ELF-1 (cell line): Measurements from ENCODE around the gene SCYL2.
"Not testable (repeated sequence)": the region's sequence is repeated elsewhere in the genome, so short reads cannot be mapped to it uniquely, and the experiment has no call there.

Experiments used
- DNase-seq: peaks from one replicate; pipeline ENCODE4 v3.0.0-alpha.2; 2016; ENCODE audit warnings: low read depth, low spot score

The SCYL2 gene

DNA sequence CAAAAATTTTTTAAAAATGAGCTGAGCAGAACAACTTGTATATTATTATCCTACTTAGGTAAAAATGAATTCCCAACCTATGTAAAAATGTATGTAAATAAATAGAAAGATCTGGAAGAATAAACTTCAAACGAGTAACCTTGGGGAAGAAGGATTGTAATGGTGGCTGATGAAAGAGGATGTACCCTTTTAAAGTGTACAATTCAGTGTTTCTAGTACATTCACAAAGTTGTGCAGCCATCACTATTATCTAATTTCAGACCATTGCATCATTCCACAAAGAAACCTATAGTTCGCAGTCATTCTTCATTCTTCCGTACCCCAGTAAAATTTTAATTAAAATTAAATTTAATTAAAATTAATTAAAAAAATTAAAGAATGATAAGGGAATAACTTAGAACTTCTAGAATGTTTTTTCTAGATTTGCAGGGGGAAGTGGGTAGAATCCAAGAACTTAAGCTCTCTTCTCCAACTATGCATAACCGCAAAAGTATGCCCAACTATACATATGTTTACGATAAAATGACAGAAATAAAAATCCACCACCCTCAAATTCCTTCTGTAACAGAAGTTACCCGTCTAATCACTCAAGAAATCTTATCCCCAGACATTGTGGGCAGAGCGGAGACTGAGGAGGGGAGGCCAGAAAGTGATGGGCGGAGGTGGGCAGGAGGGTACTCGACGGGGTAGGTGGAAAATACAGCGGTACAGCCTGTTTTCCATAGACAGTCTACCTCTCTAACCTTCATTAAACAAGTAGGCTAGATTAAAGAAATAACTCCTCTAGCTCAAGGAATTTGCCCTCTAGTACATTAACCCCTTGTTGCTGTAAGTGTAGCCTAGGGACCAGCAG is 1.0 kb upstream of the SCYL2 start:
- DNase-seq: no peak

DNA sequence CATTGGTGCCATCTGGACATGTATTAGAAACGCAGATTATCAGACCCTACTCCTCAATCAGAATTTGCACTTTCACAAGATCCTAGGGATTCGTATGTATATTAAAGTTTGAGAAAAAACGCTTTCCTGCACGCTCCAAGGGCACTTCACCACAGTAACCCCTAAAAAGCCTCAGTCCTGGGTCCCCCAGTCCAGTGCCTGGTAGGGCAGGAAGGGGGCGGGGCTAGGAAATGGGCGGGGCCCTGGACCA is 467 bp upstream of the SCYL2 start:
- DNase-seq: no peak

DNA sequence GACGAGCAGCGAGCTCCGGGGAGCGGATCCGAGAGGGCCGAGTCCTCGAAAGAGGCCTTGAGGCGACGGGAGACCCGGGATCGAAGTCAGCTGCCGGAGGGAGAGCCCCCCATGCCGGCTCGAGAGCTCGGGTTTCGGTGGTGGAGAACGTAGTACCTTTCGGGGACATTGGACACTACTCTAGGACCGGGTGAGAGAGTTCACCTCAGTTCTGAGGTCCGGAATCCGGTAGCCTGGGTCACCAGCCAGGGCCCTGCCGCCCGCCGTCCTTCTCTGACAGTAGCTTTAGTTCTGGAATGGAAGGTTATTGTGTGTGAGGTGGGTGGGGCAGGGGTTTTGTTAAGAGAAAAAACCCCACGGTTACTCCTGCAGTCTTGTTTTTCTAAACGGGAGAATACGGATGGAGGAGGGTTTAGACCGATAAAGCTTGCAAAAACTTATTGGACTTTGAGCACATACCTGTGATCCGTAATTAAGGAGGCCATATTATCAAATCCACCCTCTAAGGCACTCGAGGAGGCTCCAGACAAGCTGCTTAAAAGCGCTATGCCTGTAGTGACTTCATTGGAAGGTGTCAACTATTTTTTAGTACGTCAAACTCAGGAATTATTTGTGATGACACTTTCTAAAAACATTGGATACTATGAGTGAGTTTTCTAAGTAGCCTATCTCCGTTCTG is 765 bp downstream of the SCYL2 start:
- no peak for DNase-seq

DNA sequence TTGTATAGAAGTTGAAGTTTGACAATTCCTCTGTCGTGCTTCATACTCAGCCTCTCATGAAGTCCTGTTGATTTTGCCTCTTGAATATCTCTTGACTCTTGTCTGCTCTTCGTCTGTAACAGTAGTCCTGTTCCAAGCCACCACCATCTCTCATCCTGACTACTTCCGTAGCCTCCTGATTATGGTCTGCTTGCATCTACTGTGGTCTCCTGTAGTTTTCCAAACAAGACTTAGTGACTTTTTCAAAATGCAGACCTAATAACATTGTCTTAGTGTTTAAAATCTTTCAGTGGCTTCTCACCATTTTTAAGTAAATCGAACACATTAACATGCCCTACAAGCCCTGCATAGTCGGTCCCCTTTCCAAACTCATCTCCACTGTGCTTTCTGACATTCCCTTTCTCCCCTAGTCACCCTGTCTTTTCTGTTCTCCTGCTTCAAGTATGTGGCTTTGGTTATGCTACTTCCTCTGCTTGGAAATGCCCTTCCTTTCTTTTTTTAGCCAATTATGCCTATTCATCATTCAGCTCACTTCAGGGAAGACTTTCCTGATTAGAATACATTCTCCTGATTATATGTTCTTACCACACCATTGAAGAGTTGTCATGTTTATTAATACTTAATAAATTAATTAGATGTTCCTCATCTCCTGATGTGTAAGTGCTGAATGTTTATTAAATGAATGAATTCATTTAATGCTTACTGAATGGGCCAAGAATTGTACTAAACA is 2.0 kb downstream of the SCYL2 start:
- peak; percentile 4 for DNase-seq

DNA sequence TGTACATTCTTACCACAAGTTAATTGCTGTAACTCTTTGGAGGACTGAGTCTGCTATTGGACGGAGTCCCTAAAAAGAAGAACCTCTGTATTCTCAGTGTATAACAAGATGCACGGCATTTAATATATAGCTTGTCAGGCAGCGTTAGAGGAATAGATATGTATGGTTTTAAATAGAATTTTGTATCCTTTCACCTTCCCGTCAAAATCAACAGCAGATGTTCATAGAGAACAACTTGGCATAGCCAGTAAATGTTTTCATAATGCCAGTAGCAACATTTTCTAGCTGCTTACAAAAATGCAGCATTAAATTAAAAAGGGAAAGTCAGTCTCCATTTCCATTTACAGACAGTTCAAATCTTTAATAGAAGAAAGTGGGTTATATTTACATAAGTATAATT is 6.8 kb downstream of the SCYL2 start:
- DNase-seq: no peak

DNA sequence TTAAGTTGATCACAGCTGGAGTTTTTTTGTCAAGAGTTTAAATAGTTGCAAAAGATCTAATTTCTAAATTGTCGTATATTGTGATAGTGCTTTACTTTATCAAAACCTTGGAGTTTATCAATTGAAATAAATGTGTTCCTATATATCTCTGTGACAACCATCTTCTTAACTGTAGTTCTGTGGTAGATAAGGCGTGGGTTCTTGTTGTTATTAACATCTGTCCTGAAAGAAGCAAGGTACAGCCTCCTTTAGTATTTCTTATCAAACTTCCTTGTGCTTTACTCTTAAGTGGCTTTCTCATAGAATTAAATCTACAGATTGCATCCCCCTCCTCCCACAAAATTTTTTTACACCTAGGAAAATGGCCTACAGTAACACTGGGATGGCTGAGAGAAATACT is 7.3 kb downstream of the SCYL2 start:
- DNase-seq: no peak

DNA sequence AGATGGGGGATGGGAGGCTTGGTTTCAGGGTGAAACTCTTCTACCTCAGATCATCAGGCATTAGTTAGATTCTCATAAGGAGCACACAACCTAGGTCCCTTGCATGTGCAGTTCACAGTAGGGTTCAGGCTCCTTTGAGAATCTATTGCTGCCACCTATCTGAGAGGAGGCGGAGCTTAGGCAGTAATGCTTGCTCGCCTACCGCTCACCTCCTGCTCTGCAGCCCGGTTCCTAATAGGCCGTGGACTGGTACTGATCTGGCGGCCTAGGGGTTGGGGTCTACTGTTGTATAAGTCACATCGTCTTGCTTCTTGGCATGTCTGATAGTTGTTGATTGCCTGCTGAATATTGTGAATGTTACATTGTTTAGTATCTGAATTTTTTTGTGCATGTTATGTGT is 12.2 kb downstream of the SCYL2 start:
- peak; percentile 42 for DNase-seq

DNA sequence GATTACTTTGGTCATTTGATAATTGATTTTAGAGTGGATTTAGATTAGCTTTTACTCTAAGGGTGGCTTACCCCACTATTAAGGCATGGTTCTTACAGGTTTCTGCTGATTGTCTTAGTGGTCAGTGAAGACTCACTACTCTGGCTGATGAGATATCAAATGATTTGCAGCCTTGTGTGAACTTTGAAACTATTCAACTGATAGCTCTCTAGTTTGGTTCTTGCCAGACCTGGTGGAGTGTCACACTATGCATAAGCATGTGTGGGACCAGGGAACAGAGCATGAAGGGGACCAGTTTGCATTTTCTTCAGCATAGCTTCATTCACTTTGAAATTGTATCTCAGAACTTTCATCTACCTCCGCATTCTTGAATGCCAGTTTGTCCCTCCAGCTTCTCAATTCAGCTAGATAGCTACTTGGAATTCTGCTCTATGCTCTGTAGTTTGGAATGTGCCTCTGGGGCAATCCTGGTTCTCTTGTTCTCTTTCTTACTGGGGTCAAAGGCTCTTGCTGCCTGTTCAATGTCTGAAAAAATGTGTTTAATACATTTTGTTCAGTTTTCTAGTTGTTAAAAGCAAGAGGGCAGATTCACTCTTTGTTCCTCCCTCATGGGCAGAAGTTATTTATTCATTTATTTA is 12.7 kb downstream of the SCYL2 start:
- peak; percentile 71 for DNase-seq

DNA sequence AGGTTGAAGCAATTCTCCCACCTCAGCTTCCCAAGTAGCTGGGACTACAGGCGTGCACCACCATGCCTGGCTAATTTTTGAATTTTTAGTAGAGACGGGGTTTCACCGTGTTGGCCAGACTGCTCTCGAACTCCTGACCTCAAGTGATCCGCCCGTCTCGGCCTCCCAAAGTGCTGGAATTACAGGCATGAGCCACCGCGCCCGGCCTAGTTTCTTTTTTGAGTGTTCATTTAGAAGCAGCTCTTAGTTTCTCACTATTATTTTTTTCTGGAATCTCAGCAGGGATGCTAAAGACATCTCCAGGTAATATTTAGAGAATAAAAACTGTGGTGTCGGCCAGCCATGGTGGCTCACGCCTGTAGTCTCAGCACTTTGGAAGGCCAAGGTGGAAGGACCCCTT is 17.6 kb downstream of the SCYL2 start:
- DNase-seq: not testable (repeated sequence)

DNA sequence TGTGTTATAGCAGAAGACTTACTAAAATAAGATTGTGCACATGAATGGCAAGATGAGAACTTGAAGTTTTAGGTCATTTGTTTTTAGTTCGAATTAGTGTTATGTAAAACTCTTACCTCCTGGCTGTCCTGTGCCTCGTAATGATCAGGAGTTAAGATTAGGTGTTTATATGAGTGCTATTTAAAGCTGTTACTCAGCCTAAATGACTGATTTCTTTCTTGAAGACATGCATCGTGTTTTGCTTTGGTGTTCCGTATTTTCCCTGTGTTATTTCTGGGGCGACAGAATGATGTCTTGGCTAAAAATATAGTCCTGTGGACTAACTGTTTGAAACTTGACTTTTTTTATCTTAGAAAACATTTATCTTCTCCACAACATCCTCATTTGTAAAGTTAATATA is 22.1 kb downstream of the SCYL2 start:
- no peak for DNase-seq

DNA sequence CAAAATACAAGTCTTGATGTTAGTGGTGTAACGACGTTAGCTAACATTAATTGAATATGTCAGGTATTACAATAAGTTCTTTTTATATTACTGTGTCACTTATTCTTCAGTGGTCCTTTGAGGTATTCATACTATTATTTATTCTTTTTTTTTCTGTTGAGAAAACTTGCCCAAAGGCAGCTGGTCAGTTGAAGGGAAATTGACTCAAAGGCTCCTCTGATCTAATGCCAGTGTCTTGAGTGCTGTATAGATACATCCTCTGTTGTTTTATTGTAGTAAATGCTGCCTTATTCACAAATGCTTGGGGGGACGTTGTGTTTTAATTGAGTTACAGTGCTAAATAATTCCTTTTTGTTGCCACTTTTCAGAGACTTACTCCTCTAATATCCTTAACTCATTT is 23.0 kb downstream of the SCYL2 start:
- no peak for DNase-seq

DNA sequence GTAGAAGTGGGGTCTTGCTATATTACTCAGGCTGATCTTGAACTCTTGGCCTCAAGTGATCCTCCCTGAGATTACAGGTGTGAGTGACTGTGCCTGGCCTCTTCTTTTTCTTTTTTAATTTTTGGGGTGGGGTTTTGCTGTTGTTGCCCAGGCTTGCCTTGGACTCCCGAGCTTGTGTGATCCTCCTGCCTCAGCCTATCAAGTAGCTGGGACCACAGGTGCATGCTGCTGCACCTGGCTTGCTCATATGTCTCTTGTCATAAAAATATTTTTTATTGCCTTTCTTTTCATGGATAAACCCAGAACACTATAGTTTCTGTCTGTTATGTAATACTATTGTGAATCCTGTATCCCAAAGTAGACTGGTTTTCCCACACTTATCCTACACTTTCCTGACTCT is 26.0 kb downstream of the SCYL2 start:
- no peak for DNase-seq

DNA sequence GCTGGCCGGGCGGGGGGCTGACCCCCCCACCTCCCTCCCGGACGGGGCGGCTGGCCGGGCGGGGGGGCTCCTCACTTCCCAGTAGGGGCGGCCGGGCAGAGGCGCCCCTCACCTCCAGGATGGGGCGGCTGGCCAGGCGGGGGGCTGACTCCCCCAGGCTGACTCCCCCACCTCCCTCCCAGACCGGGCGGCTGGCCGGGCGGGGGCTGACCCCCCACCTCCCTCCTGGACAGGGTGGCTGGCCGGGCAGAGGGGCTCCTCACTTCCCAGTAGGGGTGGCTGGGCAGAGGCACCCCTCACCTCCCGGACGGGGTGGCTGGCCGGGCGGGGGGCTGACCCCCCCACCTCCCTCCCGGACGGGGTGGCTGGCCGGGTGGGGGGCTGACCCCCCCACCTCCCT is 27.4 kb downstream of the SCYL2 start:
- DNase-seq: not testable (repeated sequence)

DNA sequence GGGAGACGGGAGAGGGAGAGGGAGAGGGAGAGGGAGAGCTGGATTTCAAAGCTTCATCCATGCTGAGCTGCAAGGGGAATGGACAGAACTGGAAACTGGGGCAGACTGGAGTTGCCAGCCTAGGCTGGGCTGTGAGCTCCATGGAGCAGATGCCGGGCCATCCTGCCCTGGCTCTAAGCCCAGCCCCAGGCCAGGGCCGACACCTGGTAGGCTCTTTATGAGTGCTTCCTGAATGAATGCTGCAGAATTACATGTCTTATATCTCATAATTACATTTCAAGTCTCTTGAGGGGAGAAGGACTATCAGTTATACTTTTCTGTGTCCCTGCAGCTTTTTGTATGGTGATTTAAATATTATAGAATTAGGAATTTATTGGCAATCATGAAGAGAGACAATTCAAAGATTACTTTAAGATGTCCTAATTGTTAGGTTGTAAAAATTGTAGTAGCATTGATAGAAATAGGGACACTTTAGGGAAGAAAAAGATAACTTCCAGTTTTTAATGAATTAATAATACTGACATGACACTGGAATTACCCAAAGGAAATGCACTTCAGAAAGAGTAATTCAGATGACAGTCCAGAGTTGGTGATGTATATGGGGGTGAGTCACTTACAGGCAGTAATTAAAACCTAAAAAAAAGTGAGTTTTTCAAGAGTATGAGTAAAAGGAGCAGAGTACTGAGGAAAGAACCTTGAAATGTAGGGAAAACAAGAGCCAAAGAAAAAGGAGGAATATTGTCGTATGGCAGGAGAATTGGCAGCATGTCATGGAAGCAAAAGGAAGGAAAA is 29.0 kb downstream of the SCYL2 start:
- DNase-seq: no peak

DNA sequence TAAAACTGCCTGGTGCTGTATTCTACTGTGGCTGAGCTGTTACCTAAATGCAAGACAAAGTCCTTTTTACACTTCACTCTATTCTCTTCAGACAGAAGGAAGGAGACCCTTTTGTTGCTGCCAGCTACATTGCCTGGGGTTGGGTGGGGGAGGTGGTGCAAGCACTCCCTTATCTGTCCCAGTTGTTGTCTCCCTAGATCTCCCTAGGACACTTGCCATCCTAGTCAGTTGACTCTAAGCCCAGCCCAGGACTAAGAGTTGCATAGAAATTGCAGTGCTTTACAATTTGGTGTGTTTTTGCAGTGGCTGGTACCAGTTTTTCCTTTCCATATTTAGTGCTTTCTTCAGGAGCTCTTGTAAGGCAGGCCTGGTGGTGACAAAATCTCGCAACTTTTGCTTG is 35.1 kb downstream of the SCYL2 start:
- DNase-seq: peak; percentile 10

DNA sequence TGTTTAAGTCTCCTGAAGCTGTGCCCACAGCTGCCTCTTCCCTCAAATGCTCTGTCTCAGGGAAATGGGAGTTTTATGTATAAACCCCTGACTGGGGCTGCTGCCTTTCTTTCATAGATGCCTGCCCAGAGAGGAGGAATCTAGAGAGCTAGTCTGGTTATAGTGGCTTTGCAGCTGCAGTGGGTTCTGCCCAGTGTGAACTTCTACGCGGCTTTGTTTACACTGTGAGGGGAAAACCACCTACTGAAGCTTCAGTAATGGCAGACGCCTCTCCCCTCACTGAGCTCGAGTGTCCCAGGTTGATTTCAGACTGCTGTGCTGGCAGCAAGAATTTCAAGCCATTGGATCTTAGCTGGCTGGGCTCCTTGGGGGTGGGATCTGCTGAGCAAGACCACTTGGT is 36.9 kb downstream of the SCYL2 start:
- DNase-seq: no peak

DNA sequence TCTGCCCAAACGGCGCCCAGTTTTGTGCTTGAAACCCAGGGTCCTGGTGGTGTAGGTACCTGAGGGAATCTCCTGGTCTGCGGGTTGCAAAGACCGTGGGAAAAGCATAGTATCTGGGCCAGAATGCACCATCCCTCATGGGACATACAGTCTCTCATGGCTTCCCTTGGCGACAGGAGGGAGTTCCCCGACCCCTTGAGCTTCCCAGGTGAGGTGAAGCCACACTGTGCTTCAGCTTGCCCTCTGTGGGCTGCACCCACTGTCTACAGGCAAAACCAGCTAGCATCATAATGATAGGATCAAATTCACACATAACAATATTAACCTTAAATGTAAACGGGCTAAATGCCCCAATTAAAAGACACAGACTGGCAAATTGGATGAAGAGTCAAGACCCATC is 37.4 kb downstream of the SCYL2 start:
- not testable (repeated sequence) for DNase-seq

DNA sequence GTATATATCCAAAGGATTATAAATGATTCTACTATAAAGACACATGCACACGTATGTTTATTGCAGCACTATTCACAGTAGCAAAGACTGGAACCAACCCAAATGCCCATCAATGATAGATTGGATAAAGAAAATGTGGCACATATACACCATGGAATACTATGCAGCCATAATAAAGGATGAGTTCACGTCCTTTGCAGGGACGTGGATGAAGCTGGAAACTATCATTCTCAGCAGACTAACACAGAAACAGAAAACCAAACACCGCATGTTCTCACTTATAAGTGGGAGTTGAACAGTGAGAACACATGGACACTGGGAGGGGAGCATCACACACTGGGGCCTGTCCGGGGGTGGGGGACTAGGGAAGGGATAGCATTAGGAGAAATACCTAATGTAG is 41.2 kb downstream of the SCYL2 start:
- DNase-seq: not testable (repeated sequence)

DNA sequence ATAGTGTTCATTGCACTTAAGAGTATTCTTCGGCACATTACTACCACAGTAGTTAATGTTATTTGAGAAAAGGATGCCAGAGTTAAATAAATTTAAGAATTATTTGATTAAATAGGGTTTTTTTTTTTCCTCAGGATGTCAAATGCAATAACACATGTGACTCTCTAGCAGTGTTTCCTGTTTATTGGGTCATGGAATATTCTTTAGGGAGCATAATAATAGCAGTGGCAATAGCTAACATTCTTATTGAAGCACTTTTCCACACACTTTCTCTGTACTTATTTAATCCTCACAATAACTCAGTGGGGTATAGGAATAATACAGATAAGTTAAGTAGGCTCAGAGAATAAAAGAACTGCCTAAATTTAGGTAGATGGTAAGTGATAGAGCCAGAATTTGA is 44.3 kb downstream of the SCYL2 start:
- no peak for DNase-seq

DNA sequence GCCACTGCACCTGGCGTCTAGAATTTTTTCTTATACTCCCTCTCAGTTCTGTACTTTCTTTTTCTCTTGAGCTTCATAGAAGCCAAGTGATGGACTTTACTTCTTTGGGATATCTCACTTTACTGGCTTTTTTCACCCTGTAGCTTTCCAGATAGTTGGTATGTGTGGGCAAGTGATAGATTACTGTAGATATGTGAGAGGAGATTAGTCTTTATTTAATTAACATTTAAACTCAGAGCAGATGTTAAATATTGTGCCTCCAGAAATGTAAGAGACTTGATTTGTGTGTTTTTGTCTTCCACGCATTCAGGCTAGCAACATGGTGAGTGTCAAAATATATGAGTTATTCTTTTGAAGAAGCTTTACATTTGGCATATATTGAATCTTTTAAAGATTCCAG is 50.4 kb downstream of the SCYL2 start:
- DNase-seq: no peak

DNA sequence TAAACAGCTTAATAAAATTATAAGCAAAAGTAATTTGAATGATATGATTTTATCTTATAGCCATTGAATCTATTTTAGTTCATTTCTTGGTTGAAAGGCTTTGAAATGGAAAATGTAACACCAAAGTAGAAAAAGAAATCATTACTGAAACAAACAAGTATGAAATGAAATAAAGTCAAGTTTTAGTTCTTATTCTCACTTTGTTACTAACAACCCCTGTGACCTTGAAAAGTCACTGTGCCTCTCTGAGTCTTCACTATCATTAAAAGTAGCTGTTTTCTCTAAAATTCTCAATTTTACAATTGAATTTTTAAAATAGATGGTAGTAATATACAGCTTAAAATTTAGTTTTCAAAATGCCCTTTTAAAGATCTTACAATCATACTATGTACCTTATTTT is 57.5 kb downstream of the SCYL2 start:
- DNase-seq: no peak

DNA sequence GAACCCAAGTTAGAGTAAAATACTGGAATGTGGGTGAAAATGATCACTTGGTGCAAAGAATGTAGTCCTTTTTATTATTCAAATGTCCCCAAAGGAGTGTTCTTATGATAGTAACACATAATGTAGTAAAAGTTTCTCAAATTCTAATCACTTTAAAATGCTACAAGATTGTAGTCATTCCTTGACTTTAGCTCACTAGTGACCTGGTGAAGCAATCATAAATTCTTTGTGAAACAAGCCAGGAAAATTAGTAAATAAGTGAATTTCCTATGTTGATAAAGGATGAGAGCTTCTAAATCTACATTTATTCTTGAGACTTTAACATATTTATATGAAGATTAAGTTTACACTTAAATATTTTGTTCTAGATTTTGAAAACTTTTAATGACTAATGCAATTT is 59.2 kb downstream of the SCYL2 start:
- DNase-seq: no peak
